GM12878 (cell line): ENCODE data around the gene EIF4E1B. TPM values are rescaled to one million over a fixed set of nuclear protein-coding genes. Genes with fewer than 3 reads are reported as not detected.

ENCODE experiments used
- ATAC-seq: fragments of 200-7000 bp; cut with Tn5 transposase; 3 replicates; pipeline ENCODE4 v1.9.1; 2020; ENCODE audit warnings: mild to moderate bottlenecking, moderate library complexity
- BruUV-seq: library from RNA; stranded (reverse); fragments of 400-500 nt; replicated peaks from 2 replicates; lab custom pipeline; 2021; lab: Mats Ljungman, UMichigan
- CTCF ChIA-PET: fragments of 300-600 bp; sonication (Branson Sonifier 250); formaldehyde crosslinking; extraction: SDS; loops from one replicate; lab custom pipeline; 2021; ENCODE audit warnings: inconsistent platforms; lab: Yijun Ruan, JAX
- POLR2A ChIA-PET: fragments of 350-600 bp; formaldehyde crosslinking; extraction: SDS; loops from one replicate; lab custom pipeline; 2021; ENCODE audit warnings: inconsistent platforms; lab: Charles Lee
- RAD21 ChIA-PET: fragments of 300-600 bp; sonication (Branson Sonifier 250); formaldehyde crosslinking; loops from one replicate; lab custom pipeline; 2023; ENCODE audit warnings: antibody characterized with exemption; ENCODE audit not compliant: unreplicated experiment; lab: Charles Lee
- SMC1A ChIA-PET: fragments of 300-600 bp; sonication (Branson Sonifier 250); formaldehyde crosslinking; loops from one replicate; lab custom pipeline; 2023; ENCODE audit not compliant: unreplicated experiment, uncharacterized antibody; lab: Charles Lee
- DNase-seq: peaks from one replicate; pipeline ENCODE4 v3.0.0-alpha.2; 2011; ENCODE audit warnings: low read depth, low spot score
- FAIRE-seq: peaks from 3 replicates; lab custom pipeline; 2011; peaks lifted over from hg19 to GRCh38; lab: Jason Lieb, UNC
- H2AFZ ChIP-seq: 2 replicates; pipeline ENCODE4 v1.6.0; 2011; ENCODE audit warnings: low read depth, low read length, control low read depth; ENCODE audit not compliant: control insufficient read depth
- H3K27ac ChIP-seq: 2 replicates; pipeline ENCODE4 v1.5.1; 2011; ENCODE audit warnings: control low read depth; ENCODE audit not compliant: control insufficient read depth, insufficient read depth
- H3K27me3 ChIP-seq, 2 experiments: replicated peaks in 1 of 2; 2 replicates each; pipeline versions ENCODE4 v1.6.0 to v1.6.1; 2011; ENCODE audit warnings: low read length in 1 of 2; ENCODE audit not compliant: control insufficient read depth in 2 of 2, insufficient read depth in 2 of 2
- H3K36me3 ChIP-seq, 2 experiments: 2 replicates each; pipeline ENCODE4 v1.5.1; 2011; ENCODE audit warnings: low read length in 1 of 2; ENCODE audit not compliant: control insufficient read depth in 2 of 2, insufficient read depth in 2 of 2
- H3K4me1 ChIP-seq: 2 replicates; pipeline ENCODE4 v1.6.1; 2011; ENCODE audit warnings: mild to moderate bottlenecking, low read length, moderate library complexity, mixed read lengths; ENCODE audit not compliant: control insufficient read depth, insufficient read depth
- H3K4me2 ChIP-seq: 2 replicates; pipeline ENCODE4 v1.6.0; 2011; ENCODE audit warnings: control low read depth; ENCODE audit not compliant: control insufficient read depth, insufficient read depth
- H3K4me3 ChIP-seq: fragments of 200-600 bp; sonication (generic); 2 replicates; pipeline ENCODE4 v1.5.1; 2016
- H3K79me2 ChIP-seq: 2 replicates; pipeline ENCODE4 v1.6.0; 2011; ENCODE audit warnings: low read length; ENCODE audit not compliant: control insufficient read depth, insufficient read depth
- H3K9ac ChIP-seq: 2 replicates; pipeline ENCODE4 v1.8.0; 2011; ENCODE audit warnings: low read length, control low read depth, mixed read lengths; ENCODE audit not compliant: control insufficient read depth, insufficient read depth
- H3K9me3 ChIP-seq: replicated peaks from 3 replicates; pipeline ENCODE4 v1.5.1; 2011; ENCODE audit warnings: mild to moderate bottlenecking, low read length; ENCODE audit not compliant: control insufficient read depth, insufficient read depth
- H4K20me1 ChIP-seq: 2 replicates; pipeline ENCODE4 v1.6.0; 2011; ENCODE audit not compliant: control insufficient read depth, insufficient read depth
- ELK1 ChIP-seq: IDR thresholded peaks from 2 replicates; pipeline ENCODE4 v1.6.1; 2012; ENCODE audit warnings: low read depth, low read length, improper control_type of control experiment
- ETV6 ChIP-seq, 2 experiments: fragments of 450-650 bp in 1 of 2; IDR thresholded peaks in 1 of 2; conservative IDR thresholded peaks in 1 of 2; 2 replicates each; pipeline ENCODE4 v1.6.1; 2014; ENCODE audit warnings: antibody characterized with exemption in 1 of 2, borderline replicate concordance in 1 of 2, low read depth in 1 of 2, mild to moderate bottlenecking in 1 of 2, moderate library complexity in 1 of 2
- IRF4 ChIP-seq: IDR thresholded peaks from 2 replicates; pipeline ENCODE4 v1.6.1; 2011; ENCODE audit warnings: low read depth, low read length
- MXI1 ChIP-seq: fragments of 150-350 bp; IDR thresholded peaks from 2 replicates; pipeline ENCODE4 v1.6.1; 2011; ENCODE audit warnings: low read depth, mild to moderate bottlenecking, inconsistent platforms, low read length, improper control_type of control experiment
- NBN ChIP-seq: fragments of 450-650 bp; IDR thresholded peaks from 2 replicates; pipeline ENCODE4 v1.6.1; 2016
- NFXL1 ChIP-seq: fragments of 450-650 bp; IDR thresholded peaks from 2 replicates; pipeline ENCODE4 v1.6.1; 2017; ENCODE audit warnings: antibody characterized with exemption, mild to moderate bottlenecking, borderline replicate concordance
- REST ChIP-seq: IDR thresholded peaks from 2 replicates; pipeline ENCODE4 v1.6.1; 2012; ENCODE audit warnings: mild to moderate bottlenecking, low read depth, low read length
- SIN3A ChIP-seq: IDR thresholded peaks from 2 replicates; pipeline ENCODE4 v1.6.1; 2012; ENCODE audit warnings: low read depth, low read length, improper control_type of control experiment
- WGBS: methylation state at CpG from one replicate; pipeline ENCODE4 v1.1.6; 2016; ENCODE audit warnings: low lambda C conversion rate; ENCODE audit not compliant: insufficient replicate concordance, insufficient coverage; ENCODE audit errors: missing lambda C conversion rate; 5-methylcytosine and 5-hydroxymethylcytosine counted together
- in situ Hi-C: fragments of 300-500 bp; cut with MboI; formaldehyde crosslinking; loops from 9 replicates; pipeline ENCODE4 v1.14.3; 2018; ENCODE audit warnings: mixed read lengths
- intact Hi-C: fragments of 100-400 bp; cut with micrococcal nuclease; formaldehyde crosslinking; loops from one replicate; pipeline ENCODE4 v1.14.2; 2022; ENCODE audit not compliant: unreplicated experiment
- polyA plus RNA-seq, 11 experiments: library from polyadenylated mRNA; depleted of rRNA in 4 of 11; unstranded in 6 of 11; stranded (reverse) in 5 of 11; fragments of >200 nt; fragmentation: Nextera tagmentation in 4 of 11; fragmentation: Illumina TruSeq in 1 of 11; extraction: Ambion mirVana in 4 of 11; extraction: Trizol in 1 of 11; gene quantifications; 1 replicate in 1 of 11; 2 replicates in 10 of 11; pipeline versions ENCODE4 v1.2.1 to v1.2.3, GENCODE V29; 2011 to 2016; ENCODE audit warnings: inconsistent platforms in 2 of 11, missing spikeins in 2 of 11, low read depth in 1 of 11
- total RNA-seq, 4 experiments: library from RNA; depleted of rRNA in 3 of 4; stranded (reverse); fragments of >200 nt in 3 of 4; fragmentation: Illumina TruSeq in 1 of 4; extraction: Trizol in 1 of 4; gene quantifications; 2 replicates each; pipeline versions ENCODE4 v1.2.1 to v1.2.3, GENCODE V29; 2013 to 2021

EIF4E1B gene
- total and polyA plus RNA-seq, 10 of the 15 experiments (the other 5 are each of a cell fraction or from before 2014, with no cell fraction given): not detected

- RAD21 ChIA-PET: no interaction called here
- CTCF ChIA-PET: no interaction called here
- no peak overlapping the region for H3K4me3 ChIP-seq
Observed at GRCh38 chr5:176611435-176611834, 19.0 kb upstream of the EIF4E1B start.

More at GRCh38 chr5:176611435-176611834, 19.0 kb upstream of the EIF4E1B start:
- peaks cover 12% of the 10 kb centered on the region for H3K4me1 ChIP-seq
- in situ Hi-C loops (no loop called here), intact Hi-C loops (no loop called here)
- whole genome bisulfite sequencing: 15% methylated on average over 10 of the region's 10 CpGs
- H4K20me1 ChIP-seq: no peaks in the 10 kb centered on the region
- ChIA-PET SMC1A (no interaction called here), POLR2A (no interaction called here)
- no peaks in the 10 kb centered on the region for H3K36me3 ChIP-seq
- no TSS peak for BruUV-seq
- H3K27me3 ChIP-seq: no peaks in the 10 kb centered on the region; a peak in 1 of 4 replicates
- H2AFZ ChIP-seq: no peak overlapping the region
- DNase-seq (no peak), FAIRE-seq (no peak), ATAC-seq (no peak)
- H3K9ac ChIP-seq: no peak overlapping the region
- H3K9me3 ChIP-seq: no peaks in the 10 kb centered on the region
- H3K79me2 ChIP-seq: no peaks in the 10 kb centered on the region; the same call in 1 of the 2 replicates
- H3K4me2 ChIP-seq: no peak overlapping the region
- peak; percentile 68; the same call in 1 of the 2 replicates for TF ChIP-seq SIN3A
- TF ChIP-seq IRF4: 0 out of 2 replicates have a peak, but pooled peaks have one; percentile 19
- no peak for TF ChIP-seq NFXL1
- TF ChIP-seq ETV6 (conservative IDR thresholded peaks at IDR 0.05 in 1 of 2, IDR thresholded peaks at IDR 0.05 in 1 of 2; ENCODE audit: borderline replicate concordance in 1 of 2, low read depth in 1 of 2): peak in 1 of 2 experiments; percentile 46; a peak in 1 of 4 replicates
- no peak for TF ChIP-seq NBN
- TF ChIP-seq REST: peak; percentile 97
- peak; percentile 55; the same call in 1 of the 2 replicates for TF ChIP-seq MXI1
- TF ChIP-seq ELK1: 0 out of 2 replicates have a peak, but pooled peaks have one; percentile 18
- TF ChIP-seq, all 136 proteins: peak for 6
- H3K27ac ChIP-seq: no peak overlapping the region
